A549 (cell line): ENCODE data around the gene XRCC3.

Source experiments
- MAX ChIP-seq: IDR thresholded peaks from 2 replicates; pipeline ENCODE4 v1.6.1; 2012
- POLR2A ChIP-seq: IDR thresholded peaks from 2 replicates; pipeline ENCODE4 v1.6.1; 2012; ENCODE audit warnings: mild to moderate bottlenecking, low read length
- TF ChIP-seq, protein P1 (sequence below): fragments of >200 bp; sonication (Bioruptor Twin); formaldehyde crosslinking; IDR thresholded peaks from 3 replicates; pipeline ENCODE4 v1.5.1; 2016
- TF ChIP-seq, protein P2 (sequence below): fragments of 450-650 bp; IDR thresholded peaks from 2 replicates; pipeline ENCODE4 v1.6.1; 2014; ENCODE audit warnings: antibody characterized with exemption

GRCh38 chr14:103719751-103720150, 4.5 kb upstream of the XRCC3 start:
- TF ChIP-seq, protein P1, sequence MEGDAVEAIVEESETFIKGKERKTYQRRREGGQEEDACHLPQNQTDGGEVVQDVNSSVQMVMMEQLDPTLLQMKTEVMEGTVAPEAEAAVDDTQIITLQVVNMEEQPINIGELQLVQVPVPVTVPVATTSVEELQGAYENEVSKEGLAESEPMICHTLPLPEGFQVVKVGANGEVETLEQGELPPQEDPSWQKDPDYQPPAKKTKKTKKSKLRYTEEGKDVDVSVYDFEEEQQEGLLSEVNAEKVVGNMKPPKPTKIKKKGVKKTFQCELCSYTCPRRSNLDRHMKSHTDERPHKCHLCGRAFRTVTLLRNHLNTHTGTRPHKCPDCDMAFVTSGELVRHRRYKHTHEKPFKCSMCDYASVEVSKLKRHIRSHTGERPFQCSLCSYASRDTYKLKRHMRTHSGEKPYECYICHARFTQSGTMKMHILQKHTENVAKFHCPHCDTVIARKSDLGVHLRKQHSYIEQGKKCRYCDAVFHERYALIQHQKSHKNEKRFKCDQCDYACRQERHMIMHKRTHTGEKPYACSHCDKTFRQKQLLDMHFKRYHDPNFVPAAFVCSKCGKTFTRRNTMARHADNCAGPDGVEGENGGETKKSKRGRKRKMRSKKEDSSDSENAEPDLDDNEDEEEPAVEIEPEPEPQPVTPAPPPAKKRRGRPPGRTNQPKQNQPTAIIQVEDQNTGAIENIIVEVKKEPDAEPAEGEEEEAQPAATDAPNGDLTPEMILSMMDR: no peak
- TF ChIP-seq, protein P2, sequence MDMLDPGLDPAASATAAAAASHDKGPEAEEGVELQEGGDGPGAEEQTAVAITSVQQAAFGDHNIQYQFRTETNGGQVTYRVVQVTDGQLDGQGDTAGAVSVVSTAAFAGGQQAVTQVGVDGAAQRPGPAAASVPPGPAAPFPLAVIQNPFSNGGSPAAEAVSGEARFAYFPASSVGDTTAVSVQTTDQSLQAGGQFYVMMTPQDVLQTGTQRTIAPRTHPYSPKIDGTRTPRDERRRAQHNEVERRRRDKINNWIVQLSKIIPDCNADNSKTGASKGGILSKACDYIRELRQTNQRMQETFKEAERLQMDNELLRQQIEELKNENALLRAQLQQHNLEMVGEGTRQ: no peak
- TF ChIP-seq POLR2A (no peak), MAX (no peak)
